Keratinocyte (primary cell): ENCODE data around the gene FOXO1.

Experiments
- EZH2 ChIP-seq: IDR thresholded peaks from one replicate; pipeline ENCODE4 v1.6.1; 2012; ENCODE audit warnings: inconsistent platforms, mild to moderate bottlenecking, low read length, moderate library complexity
- TF ChIP-seq, protein P1 (sequence below), 3 experiments: IDR thresholded peaks in 1 of 3; conservative IDR thresholded peaks in 1 of 3; optimal IDR thresholded peaks in 1 of 3; 2 replicates in 2 of 3; 3 replicates in 1 of 3; pipeline versions ENCODE3 to v1.5.1; 2011; ENCODE audit warnings: low read length in 3 of 3, mild to moderate bottlenecking in 3 of 3, moderate library complexity in 2 of 3, control low read depth in 1 of 3, inconsistent platforms in 1 of 3; ENCODE audit not compliant: insufficient read depth in 2 of 3; ENCODE audit errors: extremely low read depth in 1 of 3

DNA sequence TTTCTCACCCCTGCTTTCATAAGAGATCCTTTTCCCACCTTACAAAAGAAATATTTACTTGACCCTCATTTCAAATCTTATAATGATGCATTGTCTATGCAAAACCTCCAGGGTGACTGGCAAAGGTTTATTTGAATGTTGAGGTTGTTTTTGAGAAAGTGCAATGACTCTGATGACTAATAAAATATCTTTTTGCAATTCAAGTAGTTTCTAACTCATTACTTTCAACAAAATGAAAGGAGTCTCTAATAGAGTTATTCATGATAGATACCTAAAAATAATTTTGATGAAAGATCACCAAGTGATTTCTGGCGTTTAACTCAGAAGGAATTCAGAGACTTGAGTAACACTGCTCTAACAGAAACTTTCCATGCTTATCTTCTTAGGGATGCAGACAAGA is 144.2 kb downstream of the FOXO1 start:
- TF ChIP-seq, protein P1, sequence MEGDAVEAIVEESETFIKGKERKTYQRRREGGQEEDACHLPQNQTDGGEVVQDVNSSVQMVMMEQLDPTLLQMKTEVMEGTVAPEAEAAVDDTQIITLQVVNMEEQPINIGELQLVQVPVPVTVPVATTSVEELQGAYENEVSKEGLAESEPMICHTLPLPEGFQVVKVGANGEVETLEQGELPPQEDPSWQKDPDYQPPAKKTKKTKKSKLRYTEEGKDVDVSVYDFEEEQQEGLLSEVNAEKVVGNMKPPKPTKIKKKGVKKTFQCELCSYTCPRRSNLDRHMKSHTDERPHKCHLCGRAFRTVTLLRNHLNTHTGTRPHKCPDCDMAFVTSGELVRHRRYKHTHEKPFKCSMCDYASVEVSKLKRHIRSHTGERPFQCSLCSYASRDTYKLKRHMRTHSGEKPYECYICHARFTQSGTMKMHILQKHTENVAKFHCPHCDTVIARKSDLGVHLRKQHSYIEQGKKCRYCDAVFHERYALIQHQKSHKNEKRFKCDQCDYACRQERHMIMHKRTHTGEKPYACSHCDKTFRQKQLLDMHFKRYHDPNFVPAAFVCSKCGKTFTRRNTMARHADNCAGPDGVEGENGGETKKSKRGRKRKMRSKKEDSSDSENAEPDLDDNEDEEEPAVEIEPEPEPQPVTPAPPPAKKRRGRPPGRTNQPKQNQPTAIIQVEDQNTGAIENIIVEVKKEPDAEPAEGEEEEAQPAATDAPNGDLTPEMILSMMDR (optimal IDR thresholded peaks at IDR 0.05 in 1 of 3, IDR thresholded peaks at IDR 0.05 in 1 of 3, conservative IDR thresholded peaks at IDR 0.05 in 1 of 3; ENCODE audit: extremely low read depth in 1 of 3, insufficient read depth in 2 of 3, low read length in 3 of 3), result no peak
- TF ChIP-seq EZH2, result no peak
